Islet of Langerhans (tissue), 1 donor: ENCODE results near the gene SLC39A6.

Experiments
- FAIRE-seq: peaks from one replicate; lab custom pipeline; 2011; peaks lifted over from hg19 to GRCh38; lab: Jason Lieb, UNC

Gene SLC39A6

GRCh38 chr18:36058674-36059073 lies 70.5 kb downstream of the SLC39A6 start:
- no peak for FAIRE-seq
